ENCODE results near the gene PARS2.

Gene PARS2

GRCh38 chr1:54768093-54768492 lies 3.8 kb upstream of the PARS2 start:
- TF ChIP-seq CTCF (IDR thresholded peaks at IDR 0.05; ENCODE audit: borderline replicate concordance, insufficient read depth, low read depth, low read length) = no peak
- H3K4me3 ChIP-seq (ENCODE audit: low read depth, low read length) = no peak overlapping the region

DNA sequence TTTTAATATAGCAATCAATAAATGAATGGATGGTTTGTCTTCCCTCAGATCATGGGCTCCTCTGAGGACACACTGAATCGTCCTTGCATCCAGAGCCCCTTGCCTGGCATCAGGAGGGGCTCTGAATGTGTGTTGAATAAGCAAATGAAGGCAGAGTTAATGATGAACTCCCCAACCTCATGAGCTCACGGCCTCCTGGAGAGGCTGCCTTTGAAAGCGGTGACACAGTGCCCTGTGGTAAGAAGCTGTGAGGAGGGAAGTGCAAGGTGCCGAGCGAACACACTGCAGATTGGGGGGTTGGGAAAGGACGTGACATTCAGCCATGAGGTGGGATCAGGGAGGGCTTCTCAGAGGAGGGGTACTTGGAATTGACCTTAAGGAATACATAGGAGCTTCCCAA lies 3.2 kb upstream of the PARS2 start:
- no peak for TF ChIP-seq CTCF (IDR thresholded peaks at IDR 0.05; ENCODE audit: borderline replicate concordance, insufficient read depth, low read depth, low read length)
- no peak overlapping the region for H3K4me3 ChIP-seq (ENCODE audit: low read depth, low read length)

DNA sequence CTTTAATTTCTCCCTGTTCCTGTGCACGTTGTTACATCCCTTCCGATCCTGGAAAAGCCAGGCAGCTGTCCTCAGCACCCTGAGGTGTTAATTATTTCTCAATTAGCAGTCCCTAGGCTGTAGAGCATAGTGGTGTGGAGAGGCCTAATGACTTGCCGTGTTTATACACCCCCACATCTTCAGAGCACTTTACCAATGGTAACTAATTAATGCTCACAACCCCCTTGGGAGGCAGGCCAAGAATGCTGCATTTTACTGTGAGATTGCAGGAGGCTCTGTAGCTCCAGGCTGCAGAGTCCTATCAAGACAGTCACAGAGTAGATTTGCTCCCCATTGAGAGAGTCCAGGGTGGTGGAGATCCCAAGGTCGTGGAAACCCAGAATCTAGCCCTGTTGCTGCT lies 2.4 kb upstream of the PARS2 start:
- TF ChIP-seq CTCF (IDR thresholded peaks at IDR 0.05; ENCODE audit: borderline replicate concordance, insufficient read depth, low read depth, low read length) = no peak
- no peak overlapping the region for H3K4me3 ChIP-seq (ENCODE audit: low read depth, low read length)

GRCh38 chr1:54764922-54765561 lies 719 bp upstream of the PARS2 start:
- peak overlapping the region; percentile 49 for H3K4me3 ChIP-seq (ENCODE audit: low read depth, low read length)
- no peak for TF ChIP-seq CTCF (IDR thresholded peaks at IDR 0.05; ENCODE audit: borderline replicate concordance, insufficient read depth, low read depth, low read length)

GRCh38 chr1:54763816-54764132 lies 549 bp downstream of the PARS2 start:
- no peak for TF ChIP-seq CTCF (IDR thresholded peaks at IDR 0.05; ENCODE audit: borderline replicate concordance, insufficient read depth, low read depth, low read length)
- H3K4me3 ChIP-seq (ENCODE audit: low read depth, low read length) = peak overlapping the region; percentile 100

GRCh38 chr1:54758678-54759348 lies 5.5 kb downstream of the PARS2 start:
- no peak for TF ChIP-seq CTCF (IDR thresholded peaks at IDR 0.05; ENCODE audit: borderline replicate concordance, insufficient read depth, low read depth, low read length)
- H3K4me3 ChIP-seq (ENCODE audit: low read depth, low read length) = no peak overlapping the region

- no peak overlapping the region for H3K4me3 ChIP-seq (ENCODE audit: low read depth, low read length)
- TF ChIP-seq CTCF (IDR thresholded peaks at IDR 0.05; ENCODE audit: borderline replicate concordance, insufficient read depth, low read depth, low read length) = no peak
Measured at GRCh38 chr1:54757833-54758232, 6.5 kb downstream of the PARS2 start.

All from GM12875 (cell line).